HG02938 (cell line): Measurements from ENCODE around the gene JAZF1.

ENCODE experiments used
- ATAC-seq: cut with Tn5 transposase; IDR thresholded peaks from one replicate; pipeline ENCODE4 v1.9.1; 2021; ENCODE audit warnings: mild to moderate bottlenecking, moderate library complexity; ENCODE audit not compliant: unreplicated experiment

Gene JAZF1

DNA sequence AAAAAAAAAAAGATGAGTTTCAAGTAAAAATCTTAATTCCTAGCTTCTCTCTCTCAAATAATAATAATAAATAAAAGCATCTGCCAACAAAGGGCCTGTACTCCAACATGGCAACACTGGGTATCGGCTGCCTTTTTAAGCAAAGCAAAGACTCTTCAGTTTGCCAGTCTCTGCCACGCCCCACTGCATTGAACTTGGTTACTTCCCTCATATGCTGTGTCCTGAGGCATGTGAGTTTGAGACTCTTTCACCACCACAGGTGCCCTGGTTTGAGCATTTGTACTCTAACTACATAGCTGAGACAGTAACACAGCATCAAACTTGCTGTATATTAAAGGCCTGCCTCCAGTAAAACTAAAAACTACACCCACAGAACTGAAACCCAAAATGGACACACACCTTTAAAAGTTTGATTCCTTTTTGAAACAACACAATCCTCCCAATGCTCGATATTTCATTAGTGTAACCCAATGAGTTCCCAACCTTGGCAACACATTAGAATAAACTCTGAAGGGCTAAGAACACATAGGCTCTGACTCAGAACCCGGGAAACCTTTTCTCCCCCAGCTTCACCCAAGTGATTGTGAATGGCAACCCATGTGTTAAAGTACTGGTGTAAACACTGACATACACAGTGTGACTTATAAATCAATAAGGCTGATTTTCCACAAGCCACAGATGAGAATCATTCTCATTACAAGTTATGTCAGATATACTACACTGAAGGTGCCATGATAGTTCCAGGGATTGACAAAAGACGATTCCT is 12.0 kb downstream of the JAZF1 start:
- ATAC-seq = no peak

- ATAC-seq = no peak
Measured at GRCh38 chr7:28166982-28167715, 13.4 kb downstream of the JAZF1 start.

- no peak for ATAC-seq
Measured at GRCh38 chr7:28165961-28166955, 14.3 kb downstream of the JAZF1 start.

GRCh38 chr7:28165261-28165660 is 15.3 kb downstream of the JAZF1 start:
- ATAC-seq = no peak

DNA sequence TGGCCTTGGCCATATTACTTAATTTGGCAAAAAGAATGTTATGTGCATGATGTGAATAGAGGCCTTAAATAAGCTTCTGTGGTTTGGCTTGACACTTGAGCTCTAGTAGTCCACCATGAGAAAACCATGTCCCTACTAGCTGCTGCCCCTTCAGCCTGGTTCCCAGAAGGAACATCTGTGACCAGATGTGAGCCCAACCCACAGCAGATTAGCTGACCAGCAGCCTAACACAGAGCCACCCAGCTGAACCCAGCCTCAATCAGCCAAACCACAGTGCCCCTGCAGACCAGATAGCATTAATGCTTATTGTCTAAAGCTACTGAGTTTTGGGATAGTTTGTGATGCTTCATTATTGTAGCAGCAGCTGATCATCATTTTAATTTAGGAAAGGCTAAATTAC is 16.6 kb downstream of the JAZF1 start:
- no peak for ATAC-seq

DNA sequence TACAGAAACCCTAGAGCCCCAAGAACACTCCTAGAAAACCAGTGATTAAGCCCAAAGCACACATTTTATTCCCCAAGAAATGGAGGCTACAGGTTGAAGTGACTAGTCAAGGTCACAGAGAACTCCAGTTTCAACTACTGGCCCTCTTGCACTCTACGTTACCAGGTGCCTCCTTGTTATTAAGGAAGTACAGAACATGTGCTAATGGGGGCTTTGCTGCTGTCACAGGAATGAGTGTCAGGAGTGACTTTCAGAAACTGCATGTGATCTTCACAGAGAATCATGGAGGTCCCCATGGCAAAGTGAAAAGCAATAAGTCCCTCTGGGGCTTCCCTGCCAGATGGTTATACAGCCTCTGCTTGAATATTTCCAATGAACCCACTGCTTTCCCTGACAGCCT is 19.3 kb downstream of the JAZF1 start:
- ATAC-seq = no peak

- no peak for ATAC-seq
Measured at GRCh38 chr7:28160551-28160991, 20.0 kb downstream of the JAZF1 start.

- no peak for ATAC-seq
Measured at GRCh38 chr7:28157831-28158416, 22.7 kb downstream of the JAZF1 start.

DNA sequence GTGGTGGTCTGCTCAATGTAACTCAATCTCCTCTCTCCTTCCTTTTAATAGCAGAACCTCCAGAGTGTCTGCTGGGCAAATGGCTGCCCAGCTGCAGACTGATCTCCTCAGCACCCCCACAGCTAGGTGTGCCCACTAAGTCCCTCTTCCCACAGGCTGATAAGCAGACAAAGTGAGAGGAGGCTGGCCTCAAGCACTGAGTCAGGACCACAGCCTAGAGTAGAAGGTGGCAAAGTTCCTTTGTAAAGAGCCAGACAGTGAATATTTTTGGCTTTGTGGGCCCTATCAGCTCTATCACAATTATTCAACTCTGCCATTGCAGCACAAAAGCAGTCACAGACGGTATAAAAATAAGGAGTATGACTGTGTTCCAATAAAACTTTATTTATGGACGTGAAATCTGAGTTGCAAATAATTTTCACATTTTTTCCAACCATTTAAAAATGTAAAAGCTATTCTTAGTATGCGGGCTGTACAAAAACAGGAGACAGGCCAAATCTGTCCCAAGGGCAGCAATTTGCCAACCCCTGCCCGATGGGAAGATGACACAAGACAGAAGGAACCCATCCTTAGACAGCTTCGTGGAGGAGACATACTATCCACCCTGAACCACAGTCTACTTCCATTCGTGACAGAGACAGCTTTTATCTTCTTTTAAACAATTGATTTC is 23.4 kb downstream of the JAZF1 start:
- no peak for ATAC-seq

DNA sequence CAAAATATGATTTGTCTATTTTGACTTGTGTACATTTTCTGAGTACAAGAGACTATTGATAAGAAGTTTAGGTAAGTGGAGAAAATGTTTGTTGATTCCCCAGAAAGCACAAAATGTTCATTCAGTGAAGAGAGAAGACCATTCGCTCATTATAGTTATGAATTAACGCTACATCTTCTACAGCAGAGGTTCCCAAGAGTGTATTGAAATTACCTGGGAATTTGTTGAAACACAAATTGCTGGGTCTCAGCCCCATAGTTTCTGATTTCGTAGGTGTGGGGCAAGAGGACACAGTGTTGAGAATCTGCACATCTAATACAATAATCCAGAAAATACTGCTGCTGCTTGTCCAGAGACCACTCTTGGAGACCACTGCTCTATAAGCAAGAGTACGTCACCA is 24.2 kb downstream of the JAZF1 start:
- no peak for ATAC-seq

DNA sequence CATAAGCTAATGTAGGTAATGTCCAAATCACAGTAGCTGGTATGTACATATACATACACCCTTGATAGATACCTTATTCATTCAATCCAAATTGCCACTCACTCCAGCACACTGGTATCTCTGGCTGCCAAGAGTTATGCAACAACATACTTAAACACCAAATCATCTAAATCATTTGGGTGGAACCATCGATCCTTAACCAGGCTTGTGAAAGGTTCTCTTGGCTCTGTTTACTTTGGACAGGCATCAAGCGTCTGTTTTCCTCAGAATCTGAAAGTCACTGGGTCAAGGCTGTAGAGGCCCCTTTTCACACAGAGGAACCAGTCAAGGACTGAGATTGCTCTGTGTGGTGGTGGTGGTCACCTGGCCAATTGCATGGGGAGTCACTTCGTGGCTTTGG is 24.6 kb downstream of the JAZF1 start:
- ATAC-seq = no peak

- ATAC-seq = peak; percentile 79
Measured at GRCh38 chr7:28155019-28155660, 25.5 kb downstream of the JAZF1 start.

- ATAC-seq = no peak
Measured at GRCh38 chr7:28152594-28152993, 28.0 kb downstream of the JAZF1 start.

DNA sequence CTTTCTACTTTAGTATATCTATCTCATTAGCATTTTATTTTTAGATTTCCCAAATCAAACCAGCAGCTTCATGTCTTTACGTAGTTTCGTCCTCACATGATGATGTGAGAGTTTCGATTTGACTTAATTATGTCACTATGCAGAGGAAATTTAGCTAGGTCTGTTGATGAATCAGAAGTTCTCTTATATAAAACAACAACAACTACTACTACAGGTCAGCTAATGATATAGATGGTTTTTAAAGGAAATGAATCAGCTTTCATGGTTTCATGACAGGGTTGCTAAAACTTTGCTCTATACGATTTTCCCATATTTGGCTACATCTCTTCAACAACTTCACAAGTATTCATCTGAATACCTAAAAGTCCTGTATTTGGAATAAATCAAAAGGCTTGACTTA is 28.6 kb downstream of the JAZF1 start:
- ATAC-seq = peak; percentile 20

- no peak for ATAC-seq
Measured at GRCh38 chr7:28149291-28150101, 31.1 kb downstream of the JAZF1 start.

DNA sequence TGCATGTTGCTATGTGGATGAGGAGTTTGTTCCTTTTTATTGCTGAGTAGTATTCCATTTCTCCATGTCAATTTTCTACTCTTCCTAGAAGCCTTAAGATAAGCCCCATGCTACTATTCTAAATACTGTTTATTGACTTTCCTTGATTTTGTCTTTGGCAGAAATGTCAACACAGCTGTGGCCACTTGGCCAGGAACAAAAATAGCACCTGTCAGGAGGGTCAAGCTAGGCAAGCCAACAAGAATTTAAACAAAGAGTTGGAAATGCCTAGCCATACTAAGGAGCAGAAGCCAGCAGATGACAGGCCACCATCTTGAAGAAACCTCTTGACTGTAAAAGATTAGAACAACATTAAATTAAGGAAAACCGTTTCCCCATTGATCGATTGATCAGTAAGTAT is 34.7 kb downstream of the JAZF1 start:
- no peak for ATAC-seq

DNA sequence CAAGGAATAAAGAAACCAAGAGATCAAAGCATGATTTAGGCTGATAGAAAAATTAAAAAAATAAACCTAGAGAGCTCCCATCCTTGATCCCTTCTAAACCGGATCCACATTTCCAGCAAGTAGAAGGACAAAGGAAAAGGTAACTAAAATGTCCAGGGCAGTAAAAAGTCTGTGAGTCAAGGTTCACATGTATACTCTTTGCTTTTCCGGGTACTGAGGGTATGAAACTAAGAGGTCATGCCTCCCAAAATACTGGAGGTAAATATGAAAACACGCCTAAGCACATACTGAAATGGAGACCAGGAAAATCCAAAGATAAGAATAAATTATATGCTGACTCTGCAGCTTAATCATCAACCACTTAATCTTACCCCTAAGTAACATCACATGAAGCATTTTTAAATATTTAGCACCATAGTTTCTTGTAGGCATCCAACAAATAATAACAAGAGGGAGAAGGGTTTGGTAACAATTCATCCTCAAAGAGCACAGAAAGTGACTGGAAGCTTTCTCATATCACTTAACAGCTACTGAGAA is 35.4 kb downstream of the JAZF1 start:
- ATAC-seq = no peak

DNA sequence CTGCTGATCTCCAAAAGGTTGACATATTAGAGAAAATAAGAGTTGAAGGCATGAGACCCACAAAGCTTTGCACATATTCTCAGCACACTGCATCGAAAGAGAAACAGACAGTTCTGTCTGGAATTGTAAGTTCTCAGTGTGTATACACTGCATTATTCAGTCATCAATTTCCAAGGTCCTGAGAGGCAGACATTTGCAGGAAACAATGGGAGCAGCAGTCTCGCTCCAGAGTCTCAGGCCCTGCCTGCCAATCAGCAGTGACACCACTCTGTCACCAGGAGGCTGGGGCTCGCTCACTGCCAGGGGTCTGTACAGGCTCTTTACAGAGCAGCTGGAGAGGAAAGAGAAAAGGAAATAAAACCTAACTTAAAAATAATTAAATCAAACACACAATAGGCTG is 36.3 kb downstream of the JAZF1 start:
- ATAC-seq = no peak

DNA sequence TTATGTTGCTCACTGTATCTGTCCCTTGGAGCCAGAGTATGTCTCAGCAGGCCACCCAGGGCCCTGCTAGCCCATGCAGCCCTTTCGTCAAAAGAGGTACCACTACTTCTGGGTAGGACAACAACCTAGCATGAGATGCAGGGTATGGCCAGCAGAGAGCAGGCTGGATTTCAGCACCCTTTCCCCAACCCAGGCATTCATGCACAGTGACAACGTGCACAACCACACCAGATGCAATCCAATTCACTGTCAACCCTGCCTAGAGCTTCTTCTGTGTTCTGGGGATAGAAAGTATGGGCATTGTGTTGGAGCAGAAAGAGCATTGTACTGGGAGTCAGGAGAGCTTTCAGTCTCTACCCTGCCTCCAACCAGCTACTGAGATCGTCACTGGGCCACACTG is 37.9 kb downstream of the JAZF1 start:
- no peak for ATAC-seq
